ENCODE data around the gene PIEZO1. TPM values are rescaled to one million over a fixed set of nuclear protein-coding genes. Genes with fewer than 3 reads are reported as not detected.

PIEZO1 gene
- total RNA-seq, 4 donors from 2014 or later: 101 to 364 (median 121) TPM

DNA sequence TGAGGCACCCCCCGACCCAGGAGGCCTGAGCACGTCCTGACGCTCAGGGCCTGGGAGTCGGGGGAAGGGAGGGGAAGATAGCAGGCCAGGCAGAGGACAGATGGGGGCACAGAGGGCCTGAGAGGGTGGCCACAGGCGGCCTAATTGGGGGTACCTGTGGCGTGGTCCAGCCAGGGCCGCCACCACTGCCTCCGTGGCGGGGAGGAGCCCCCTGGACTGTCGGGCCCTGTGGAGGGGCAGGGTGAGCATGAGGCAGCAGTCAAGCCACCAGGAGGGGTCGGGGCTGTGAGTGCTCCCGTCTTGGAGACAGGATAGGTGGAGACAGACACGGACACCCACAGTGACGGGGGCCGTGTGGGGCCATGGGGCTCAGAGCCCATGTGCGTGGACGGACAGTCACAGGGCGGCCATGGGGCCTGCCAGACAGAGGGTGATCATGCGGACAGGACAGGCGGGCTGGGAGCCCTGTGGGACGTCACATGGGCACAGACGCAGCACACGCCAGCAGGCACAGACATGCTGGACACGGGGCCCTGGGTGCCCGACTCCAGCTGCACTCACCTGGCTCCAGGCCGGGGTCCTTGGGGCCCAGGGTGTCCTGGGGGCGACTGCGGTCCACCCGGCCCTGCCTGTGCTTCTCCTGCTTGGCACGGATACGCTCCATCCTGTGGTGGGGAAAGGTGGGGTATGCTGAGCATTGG is 60.0 kb downstream of the PIEZO1 start:
- TF ChIP-seq, protein P1, sequence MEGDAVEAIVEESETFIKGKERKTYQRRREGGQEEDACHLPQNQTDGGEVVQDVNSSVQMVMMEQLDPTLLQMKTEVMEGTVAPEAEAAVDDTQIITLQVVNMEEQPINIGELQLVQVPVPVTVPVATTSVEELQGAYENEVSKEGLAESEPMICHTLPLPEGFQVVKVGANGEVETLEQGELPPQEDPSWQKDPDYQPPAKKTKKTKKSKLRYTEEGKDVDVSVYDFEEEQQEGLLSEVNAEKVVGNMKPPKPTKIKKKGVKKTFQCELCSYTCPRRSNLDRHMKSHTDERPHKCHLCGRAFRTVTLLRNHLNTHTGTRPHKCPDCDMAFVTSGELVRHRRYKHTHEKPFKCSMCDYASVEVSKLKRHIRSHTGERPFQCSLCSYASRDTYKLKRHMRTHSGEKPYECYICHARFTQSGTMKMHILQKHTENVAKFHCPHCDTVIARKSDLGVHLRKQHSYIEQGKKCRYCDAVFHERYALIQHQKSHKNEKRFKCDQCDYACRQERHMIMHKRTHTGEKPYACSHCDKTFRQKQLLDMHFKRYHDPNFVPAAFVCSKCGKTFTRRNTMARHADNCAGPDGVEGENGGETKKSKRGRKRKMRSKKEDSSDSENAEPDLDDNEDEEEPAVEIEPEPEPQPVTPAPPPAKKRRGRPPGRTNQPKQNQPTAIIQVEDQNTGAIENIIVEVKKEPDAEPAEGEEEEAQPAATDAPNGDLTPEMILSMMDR (IDR thresholded peaks at IDR 0.05; ENCODE audit: low read depth): no peak

DNA sequence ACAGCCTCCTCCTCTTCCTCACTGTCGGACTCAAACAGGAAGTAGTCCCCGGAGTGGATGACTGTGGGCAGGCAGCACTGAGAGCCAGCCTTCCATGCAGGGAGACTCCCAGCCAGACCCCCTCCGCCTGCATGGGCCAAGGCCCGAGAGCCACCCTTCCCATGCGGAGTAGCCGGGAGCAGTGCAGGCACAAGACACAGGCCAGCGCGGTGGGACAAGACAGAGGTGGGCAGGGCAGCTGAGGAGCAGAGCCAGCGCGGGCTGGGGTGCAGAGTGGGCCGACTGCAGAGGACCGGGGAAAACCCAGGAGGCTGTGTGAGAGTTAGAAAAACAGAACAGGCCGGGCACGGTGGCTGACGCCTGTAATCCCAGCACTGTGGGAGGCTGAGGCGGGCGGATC is 61.1 kb downstream of the PIEZO1 start:
- TF ChIP-seq, protein P1 (IDR thresholded peaks at IDR 0.05; ENCODE audit: low read depth): no peak

DNA sequence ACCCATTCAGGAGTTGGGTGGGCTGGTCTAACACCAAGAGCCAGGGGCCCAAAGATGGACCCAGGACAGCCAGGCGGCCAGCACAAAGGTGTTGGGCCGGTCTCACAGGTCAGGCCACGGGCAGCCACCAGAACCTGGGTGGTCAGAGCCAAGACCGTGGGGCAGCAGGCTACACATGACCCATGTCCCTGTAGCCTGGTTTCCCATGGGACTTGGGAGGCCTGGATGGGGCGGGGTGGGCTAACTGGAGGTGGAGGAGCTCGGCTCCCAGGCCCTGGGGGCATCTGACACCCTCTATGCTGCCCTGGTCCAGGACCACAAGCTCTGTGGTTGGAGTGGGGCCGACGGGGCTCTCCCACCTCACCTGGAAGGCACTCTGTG is 61.5 kb downstream of the PIEZO1 start:
- TF ChIP-seq, protein P1 (IDR thresholded peaks at IDR 0.05; ENCODE audit: low read depth): no peak

DNA sequence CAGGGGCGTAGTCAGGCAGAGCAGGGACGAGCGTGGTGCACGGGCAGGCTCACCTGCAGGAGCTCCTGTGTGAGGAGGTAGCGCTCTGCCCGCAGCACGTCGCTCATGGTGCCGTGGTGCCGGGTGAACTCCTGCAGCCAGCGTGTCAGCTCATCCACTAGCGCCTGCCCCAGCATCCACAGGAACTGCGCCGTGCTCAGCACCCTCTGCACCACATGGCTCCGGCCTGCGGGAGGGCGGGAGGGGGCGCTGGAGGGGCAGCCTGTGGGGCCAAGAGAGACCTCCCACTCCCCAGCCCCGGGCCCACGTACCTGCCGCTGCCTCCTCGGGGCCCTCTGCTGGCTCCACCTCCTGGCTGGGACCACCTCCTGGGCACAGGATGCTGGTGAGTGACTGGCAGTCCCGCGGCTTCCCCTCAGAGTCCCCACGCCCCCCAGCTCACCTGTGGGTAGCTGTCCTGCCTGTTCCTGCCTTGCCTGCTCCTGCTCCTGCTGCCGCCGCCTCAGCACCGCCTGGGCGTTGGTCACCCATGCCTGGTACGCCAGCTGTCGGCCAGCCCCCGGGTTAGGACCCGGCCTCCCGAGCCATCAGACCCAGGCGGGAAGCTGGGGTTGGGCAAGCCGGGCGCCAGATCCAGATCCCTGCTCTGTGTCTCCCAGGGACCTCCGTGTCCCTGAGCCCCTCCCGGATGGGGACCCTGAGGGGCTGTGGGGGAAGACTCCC is 62.1 kb downstream of the PIEZO1 start:
- TF ChIP-seq, protein P1 (IDR thresholded peaks at IDR 0.05; ENCODE audit: low read depth): no peak

DNA sequence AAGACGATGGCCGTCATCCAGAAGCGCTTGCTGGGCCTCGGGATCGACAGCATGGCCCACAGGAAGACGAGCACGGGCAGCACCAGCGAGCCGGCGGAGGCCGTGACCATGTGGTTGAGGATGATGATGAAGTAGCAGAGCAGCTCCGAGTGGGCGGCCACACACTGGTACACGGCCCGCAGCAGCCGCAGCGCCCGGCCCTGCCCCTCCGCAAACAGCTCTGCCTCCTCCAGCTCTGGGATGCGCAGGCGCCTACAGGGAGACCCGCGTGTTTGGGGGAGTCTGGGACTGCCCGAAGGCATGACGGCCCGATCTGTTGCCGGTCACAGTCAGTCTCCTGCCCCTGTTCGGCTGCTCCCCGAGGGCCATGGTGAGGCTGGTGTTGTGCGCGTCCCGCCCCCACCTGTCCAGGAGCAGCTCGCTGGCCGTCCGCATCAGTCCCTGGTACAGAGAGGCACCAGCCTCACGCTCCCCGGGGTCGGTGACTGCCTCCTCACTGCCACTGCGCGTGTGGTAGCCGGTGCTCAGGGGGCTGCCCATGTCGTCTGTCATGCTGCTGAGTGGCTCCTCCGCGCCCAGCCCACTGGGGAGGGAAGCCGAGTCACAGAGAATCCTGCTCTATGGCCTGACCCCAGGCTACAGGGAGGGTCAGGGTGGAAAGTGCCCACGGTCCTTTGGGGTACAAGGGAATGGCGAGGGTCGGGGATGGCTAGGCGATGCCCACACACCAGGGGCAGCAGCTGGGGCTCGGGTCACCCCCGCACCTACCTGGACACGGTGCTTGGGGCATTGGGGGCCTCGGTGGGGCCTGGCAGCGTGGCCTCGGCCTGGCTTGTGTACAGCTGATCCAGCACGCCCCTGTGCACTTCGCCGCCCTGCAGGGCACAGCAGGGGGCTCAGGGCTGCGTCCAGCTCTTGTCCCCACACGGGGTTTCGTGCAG is 62.9 kb downstream of the PIEZO1 start:
- TF ChIP-seq, protein P1 (IDR thresholded peaks at IDR 0.05; ENCODE audit: low read depth): no peak

DNA sequence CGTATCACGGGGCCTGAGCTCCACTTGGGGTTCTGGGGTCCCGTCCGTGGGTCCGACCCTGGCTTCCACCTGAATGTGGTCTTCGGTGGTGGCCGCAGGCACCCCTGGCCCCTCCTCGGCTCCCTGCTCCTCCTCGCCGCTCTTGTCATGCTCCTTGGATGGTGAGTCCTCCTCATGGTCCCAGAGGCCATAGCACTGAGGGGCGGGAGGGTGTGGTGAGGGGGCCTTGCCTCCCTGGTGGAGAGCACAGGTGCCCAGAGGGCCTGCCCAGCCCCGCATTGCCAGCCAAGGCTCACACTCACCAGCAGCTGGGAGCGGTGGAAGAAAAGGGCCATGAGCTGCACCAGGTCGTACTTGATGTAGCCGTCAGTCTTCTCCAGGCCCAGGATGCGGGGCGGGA is 63.8 kb downstream of the PIEZO1 start:
- TF ChIP-seq, protein P1 (IDR thresholded peaks at IDR 0.05; ENCODE audit: low read depth): no peak

Data from subcutaneous adipose tissue (tissue), 4 donors.